SK-N-SH treated with all-trans-retinoic acid at 6 μM for 48 hours (cell line): ENCODE results near the gene PLCB1.

Experiments
- ATAC-seq: fragments of 200-7000 bp; cut with Tn5 transposase; 3 replicates; pipeline ENCODE4 v1.9.1; 2020; ENCODE audit warnings: mild to moderate bottlenecking, moderate library complexity
- ARNTL ChIP-seq: fragments of 450-650 bp; formaldehyde crosslinking; IDR thresholded peaks from 2 replicates; pipeline ENCODE4 v1.5.0; 2020; ENCODE audit warnings: low read depth, mild to moderate bottlenecking, moderate library complexity, borderline replicate concordance
- BACH2 ChIP-seq: fragments of 250-450 bp; sonication (Bioruptor Pico); IDR thresholded peaks from 2 replicates; pipeline ENCODE4 v1.9.0; 2021; ENCODE audit warnings: mild to moderate bottlenecking, borderline replicate concordance
- CREB5 ChIP-seq: fragments of 250-450 bp; sonication (Bioruptor Pico); IDR thresholded peaks from 2 replicates; pipeline ENCODE4 v1.5.1; 2020; ENCODE audit warnings: low read depth, mild to moderate bottlenecking, moderate library complexity
- CSDC2 ChIP-seq: fragments of 250-450 bp; sonication (Bioruptor Pico); IDR thresholded peaks from 2 replicates; pipeline ENCODE4 v1.5.0; 2020; ENCODE audit warnings: mild to moderate bottlenecking, moderate library complexity
- CSRNP3 ChIP-seq: fragments of 250-450 bp; sonication (Bioruptor Pico); IDR thresholded peaks from 2 replicates; pipeline ENCODE4 v1.5.1; 2021; ENCODE audit warnings: mild to moderate bottlenecking, moderate library complexity
- ESRRG ChIP-seq: fragments of 250-450 bp; sonication (Bioruptor Pico); IDR thresholded peaks from 2 replicates; pipeline ENCODE4 v1.6.1; 2021; ENCODE audit warnings: mild to moderate bottlenecking
- GLIS3 ChIP-seq: fragments of 250-450 bp; sonication (Bioruptor Pico); IDR thresholded peaks from 2 replicates; pipeline ENCODE4 v1.5.0; 2020; ENCODE audit warnings: mild to moderate bottlenecking, moderate library complexity
- ISL1 ChIP-seq: fragments of 250-450 bp; sonication (Bioruptor Pico); IDR thresholded peaks from 2 replicates; pipeline ENCODE4 v2.1.2; 2022; ENCODE audit warnings: mild to moderate bottlenecking, moderate library complexity
- OSR1 ChIP-seq: fragments of 250-450 bp; sonication (Bioruptor Pico); IDR thresholded peaks from 2 replicates; pipeline ENCODE4 v1.8.0; 2022; ENCODE audit warnings: moderate library complexity, mild to moderate bottlenecking, inconsistent platforms
- PATZ1 ChIP-seq: fragments of 250-450 bp; sonication (Bioruptor Pico); IDR thresholded peaks from 2 replicates; pipeline ENCODE4 v1.8.0; 2020; ENCODE audit warnings: mild to moderate bottlenecking, moderate library complexity, borderline replicate concordance
- POU6F1 ChIP-seq: fragments of 250-450 bp; sonication (Bioruptor Pico); IDR thresholded peaks from 2 replicates; pipeline ENCODE4 v1.8.0; 2021; ENCODE audit warnings: low read depth, mild to moderate bottlenecking, moderate library complexity, borderline replicate concordance
- PPARA ChIP-seq: fragments of 250-450 bp; sonication (Bioruptor Pico); IDR thresholded peaks from 2 replicates; pipeline ENCODE4 v1.5.0; 2020; ENCODE audit warnings: mild to moderate bottlenecking, borderline replicate concordance
- RARB ChIP-seq: fragments of 250-450 bp; sonication (Bioruptor Pico); IDR thresholded peaks from 2 replicates; pipeline ENCODE4 v1.8.0; 2021; ENCODE audit warnings: mild to moderate bottlenecking, moderate library complexity
- SNAI2 ChIP-seq: fragments of 250-450 bp; sonication (Bioruptor Pico); IDR thresholded peaks from 2 replicates; pipeline ENCODE4 v1.5.0; 2020; ENCODE audit warnings: mild to moderate bottlenecking, moderate library complexity
- TCF4 ChIP-seq: fragments of 250-450 bp; sonication (Bioruptor Pico); IDR thresholded peaks from 2 replicates; pipeline ENCODE4 v1.8.0; 2021; ENCODE audit warnings: mild to moderate bottlenecking, moderate library complexity, borderline replicate concordance
- TOX ChIP-seq: fragments of 250-450 bp; sonication (Bioruptor Pico); IDR thresholded peaks from 2 replicates; pipeline ENCODE4 v1.8.0; 2021; ENCODE audit warnings: mild to moderate bottlenecking, moderate library complexity, borderline replicate concordance
- TSHZ2 ChIP-seq: fragments of 250-450 bp; sonication (Bioruptor Pico); IDR thresholded peaks from 2 replicates; pipeline ENCODE4 v1.5.0; 2020; ENCODE audit warnings: mild to moderate bottlenecking, moderate library complexity
- ZFP3 ChIP-seq: fragments of 250-450 bp; sonication (Bioruptor Pico); IDR thresholded peaks from 2 replicates; pipeline ENCODE4 v1.5.0; 2020; ENCODE audit warnings: mild to moderate bottlenecking, moderate library complexity
- ZFP30 ChIP-seq: fragments of 450-650 bp; formaldehyde crosslinking; IDR thresholded peaks from 2 replicates; pipeline ENCODE4 v1.5.0; 2022; ENCODE audit warnings: mild to moderate bottlenecking, moderate library complexity
- ZNF565 ChIP-seq: fragments of 450-650 bp; formaldehyde crosslinking; conservative IDR thresholded peaks from 2 replicates; pipeline ENCODE4 v1.5.0; 2020; ENCODE audit warnings: low read depth, mild to moderate bottlenecking, moderate library complexity
- ZNF70 ChIP-seq: fragments of 450-650 bp; formaldehyde crosslinking; IDR thresholded peaks from 2 replicates; pipeline ENCODE4 v1.5.0; 2020; ENCODE audit warnings: mild to moderate bottlenecking, moderate library complexity
- ZNF8 ChIP-seq: fragments of 450-650 bp; formaldehyde crosslinking; IDR thresholded peaks from 2 replicates; pipeline ENCODE4 v1.5.0; 2020; ENCODE audit warnings: mild to moderate bottlenecking, moderate library complexity

PLCB1 gene

GRCh38 chr20:8398263-8399051 is 266.4 kb downstream of the PLCB1 start:
- no peak for ATAC-seq
- TF ChIP-seq CREB5 (CRISPR knock-in tag) (no peak), TOX (no peak), ARNTL (no peak), RARB (CRISPR knock-in tag) (no peak), ZNF70 (CRISPR knock-in tag) (no peak), ISL1 (CRISPR knock-in tag) (no peak), ZFP3 (no peak), PATZ1 (CRISPR knock-in tag) (no peak), TCF4 (CRISPR knock-in tag) (no peak), CSDC2 (CRISPR knock-in tag) (no peak), TSHZ2 (CRISPR knock-in tag) (no peak), BACH2 (no peak), ESRRG (no peak), ZNF8 (CRISPR knock-in tag) (no peak), CSRNP3 (CRISPR knock-in tag) (no peak), OSR1 (CRISPR knock-in tag) (no peak), SNAI2 (no peak), PPARA (CRISPR knock-in tag) (no peak), ZFP30 (CRISPR knock-in tag) (no peak), GLIS3 (CRISPR knock-in tag) (no peak)

- no peak for ATAC-seq
These were observed 267.9 kb downstream of the PLCB1 start for GRCh38 chr20:8399947-8400346.

More at GRCh38 chr20:8399947-8400346, 267.9 kb downstream of the PLCB1 start:
- TF ChIP-seq ARNTL (no peak), POU6F1 (CRISPR knock-in tag) (no peak), TCF4 (CRISPR knock-in tag) (no peak), ZNF8 (CRISPR knock-in tag) (no peak), RARB (CRISPR knock-in tag) (no peak), GLIS3 (CRISPR knock-in tag) (no peak), CREB5 (CRISPR knock-in tag) (no peak), CSDC2 (CRISPR knock-in tag) (no peak), ZNF565 (no peak), TOX (no peak), ESRRG (no peak), CSRNP3 (CRISPR knock-in tag) (no peak), BACH2 (no peak), TSHZ2 (CRISPR knock-in tag) (no peak)
